Panc1 (cell line): Measurements from ENCODE around the gene TLE6. TPM values are rescaled to one million over a fixed set of nuclear protein-coding genes. Genes with fewer than 3 reads are reported as not detected.

ENCODE experiments used
- ATAC-seq: fragments of 200-7000 bp; cut with Tn5 transposase; 2 replicates; pipeline ENCODE4 v1.9.1; 2020; ENCODE audit warnings: mild to moderate bottlenecking, moderate library complexity
- BruUV-seq: library from RNA; stranded (reverse); fragments of 400-500 nt; replicated peaks from 2 replicates; lab custom pipeline; 2021; lab: Mats Ljungman, UMichigan
- CTCF ChIA-PET: fragments of 300-600 bp; sonication (Branson Sonifier 250); formaldehyde crosslinking; loops from one replicate; lab custom pipeline; 2022; ENCODE audit warnings: antibody characterized with exemption; lab: Charles Lee
- POLR2A ChIA-PET: fragments of 300-600 bp; sonication (Branson Sonifier 250); formaldehyde crosslinking; loops from one replicate; lab custom pipeline; 2022; ENCODE audit warnings: antibody characterized with exemption; lab: Charles Lee
- DNase-seq: peaks from one replicate; pipeline ENCODE4 v3.0.0-alpha.2; 2010; ENCODE audit warnings: low read depth, low spot score
- H3K27ac ChIP-seq: 2 replicates; pipeline ENCODE4 v1.5.1; 2011; ENCODE audit warnings: mild to moderate bottlenecking, low read length, inconsistent platforms
- H3K27me3 ChIP-seq: fragments of 200-500 bp; sonication (Bioruptor generic); 2 replicates; pipeline ENCODE4 v1.6.0; 2014; ENCODE audit warnings: low read length, inconsistent platforms; ENCODE audit not compliant: control insufficient read depth, insufficient read depth
- H3K36me3 ChIP-seq: fragments of 200-500 bp; sonication (Bioruptor generic); 2 replicates; pipeline ENCODE4 v1.5.1; 2014; ENCODE audit warnings: inconsistent platforms, mild to moderate bottlenecking, low read length, moderate library complexity; ENCODE audit not compliant: control insufficient read depth, insufficient read depth
- H3K4me1 ChIP-seq: 2 replicates; pipeline ENCODE4 v1.5.1; 2011; ENCODE audit warnings: inconsistent platforms, mild to moderate bottlenecking, low read length, moderate library complexity; ENCODE audit not compliant: control insufficient read depth, insufficient read depth
- H3K4me3 ChIP-seq, 2 experiments: 2 replicates each; pipeline ENCODE4 v1.5.1; 2011 to 2012; ENCODE audit warnings: low read depth in 2 of 2, low read length in 2 of 2, mild to moderate bottlenecking in 2 of 2, inconsistent platforms in 1 of 2, moderate library complexity in 1 of 2
- H3K9me3 ChIP-seq: fragments of 200-500 bp; sonication (Bioruptor generic); 2 replicates; pipeline ENCODE4 v1.5.1; 2014; ENCODE audit warnings: low read depth, mild to moderate bottlenecking, inconsistent platforms, low read length, moderate library complexity; ENCODE audit not compliant: control insufficient read depth, insufficient read depth
- CTCF ChIP-seq: fragments of 450-650 bp; IDR thresholded peaks from 2 replicates; pipeline ENCODE4 v1.5.1; 2017; ENCODE audit warnings: mild to moderate bottlenecking
- POLR2AphosphoS5 ChIP-seq: IDR thresholded peaks from 2 replicates; pipeline ENCODE4 v1.6.1; 2012; ENCODE audit warnings: mild to moderate bottlenecking, low read depth, low read length, moderate library complexity
- REST ChIP-seq, 2 experiments: IDR thresholded peaks; 2 replicates each; pipeline ENCODE4 v1.6.1; 2011 to 2012; ENCODE audit warnings: low read depth in 2 of 2, control low read depth in 1 of 2, low read length in 1 of 2, mild to moderate bottlenecking in 1 of 2, moderate library complexity in 1 of 2; ENCODE audit not compliant: insufficient read depth in 1 of 2
- SIN3A ChIP-seq: IDR thresholded peaks from 2 replicates; pipeline ENCODE4 v1.6.1; 2012; ENCODE audit warnings: low read depth, mild to moderate bottlenecking, low read length, moderate library complexity, borderline replicate concordance; ENCODE audit not compliant: insufficient read depth
- TCF7L2 ChIP-seq: IDR thresholded peaks from 2 replicates; pipeline ENCODE4 v1.6.1; 2011; ENCODE audit warnings: mild to moderate bottlenecking, low read depth, low read length, inconsistent platforms
- in situ Hi-C: cut with HindIII; loops from 2 replicates; pipeline ENCODE4 v1.10.0; 2016; ENCODE audit warnings: low sequenced_read_pairs, low pct_unique_long_range_greater_than_20kb
- intact Hi-C: fragments of 100-400 bp; cut with micrococcal nuclease; formaldehyde crosslinking; loops from one replicate; pipeline ENCODE4 v1.10.0; 2022; ENCODE audit not compliant: unreplicated experiment
- total RNA-seq: library from RNA; stranded (reverse); gene quantifications from one replicate; pipeline ENCODE4 v1.2.1, GENCODE V29; 2021; ENCODE audit not compliant: unreplicated experiment

Gene TLE6
- total RNA-seq, 1 experiment from 2014 or later, result 4.0 TPM

GRCh38 chr19:2994588-2995131, 17.3 kb downstream of the TLE6 start:
- Histone ChIP-seq H3K4me3 (no peak overlapping the region), H3K4me1 (no peaks in the 10 kb centered on the region), H3K27me3 (no peaks in the 10 kb centered on the region), H3K27ac (no peak overlapping the region), H3K9me3 (no peaks in the 10 kb centered on the region), H3K36me3 (no peaks in the 10 kb centered on the region)
- ChIA-PET CTCF (no interaction called here), POLR2A (no interaction called here)
- TF ChIP-seq CTCF (no peak), POLR2AphosphoS5 (no peak), REST (IDR thresholded peaks at IDR 0.05; ENCODE audit: insufficient read depth in 1 of 2, low read depth in 2 of 2, low read length in 1 of 2) (no peak), SIN3A (no peak), TCF7L2 (no peak)
- DNase-seq (no peak), ATAC-seq (no peak)
- in situ Hi-C loops (no loop called here), intact Hi-C loops (no loop called here)
- no TSS peak for BruUV-seq

- POLR2A ChIA-PET, result no interaction called here
- DNase-seq (no peak), ATAC-seq (no peak)
- no peak for TF ChIP-seq REST (IDR thresholded peaks at IDR 0.05; ENCODE audit: insufficient read depth in 1 of 2, low read depth in 2 of 2, low read length in 1 of 2)
- TF ChIP-seq CTCF, result no peak
- TF ChIP-seq SIN3A, result no peak
- TF ChIP-seq POLR2AphosphoS5, result no peak
- no peak for TF ChIP-seq TCF7L2
- intact Hi-C loops (no loop called here), in situ Hi-C loops (no loop called here)
- Histone ChIP-seq H3K27me3 (no peaks in the 10 kb centered on the region), H3K4me3 (no peak overlapping the region), H3K9me3 (no peaks in the 10 kb centered on the region), H3K27ac (no peak overlapping the region), H3K4me1 (no peaks in the 10 kb centered on the region), H3K36me3 (no peaks in the 10 kb centered on the region)
- CTCF ChIA-PET, result no interaction called here
- no TSS peak for BruUV-seq
Observed at GRCh38 chr19:2997720-2998119, 20.4 kb downstream of the TLE6 start.
